ENCODE data around the gene LMAN1L.

LMAN1L gene

DNA sequence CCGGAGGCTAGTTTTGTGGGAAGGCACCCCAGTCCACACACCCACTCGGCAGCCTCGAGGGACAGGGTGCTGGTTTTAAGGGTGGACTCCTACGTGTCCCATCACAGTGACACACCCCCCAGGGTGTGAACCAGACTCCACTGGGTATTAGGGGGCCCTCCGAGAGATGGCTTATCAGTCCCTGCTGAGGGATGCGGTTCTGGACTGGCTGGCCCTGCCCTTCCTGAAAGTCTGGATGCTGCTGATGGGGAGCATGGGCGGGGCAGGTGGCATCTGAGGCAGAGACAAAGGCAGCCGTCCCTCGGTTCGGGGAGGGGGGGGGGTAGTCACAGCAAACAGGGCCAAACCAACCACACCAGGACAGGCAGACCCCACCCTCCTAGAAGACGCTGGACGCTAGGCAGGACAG, 31.3 kb downstream of the LMAN1L start:
- peaks cover 7% of the 10 kb centered on the region; the same call in 1 of the 2 replicates for H3K4me1 ChIP-seq (ENCODE audit: low read length)
- H3K4me2 ChIP-seq (ENCODE audit: low read depth, low read length), result peak overlapping the region; percentile 77
- TF ChIP-seq, protein P1, sequence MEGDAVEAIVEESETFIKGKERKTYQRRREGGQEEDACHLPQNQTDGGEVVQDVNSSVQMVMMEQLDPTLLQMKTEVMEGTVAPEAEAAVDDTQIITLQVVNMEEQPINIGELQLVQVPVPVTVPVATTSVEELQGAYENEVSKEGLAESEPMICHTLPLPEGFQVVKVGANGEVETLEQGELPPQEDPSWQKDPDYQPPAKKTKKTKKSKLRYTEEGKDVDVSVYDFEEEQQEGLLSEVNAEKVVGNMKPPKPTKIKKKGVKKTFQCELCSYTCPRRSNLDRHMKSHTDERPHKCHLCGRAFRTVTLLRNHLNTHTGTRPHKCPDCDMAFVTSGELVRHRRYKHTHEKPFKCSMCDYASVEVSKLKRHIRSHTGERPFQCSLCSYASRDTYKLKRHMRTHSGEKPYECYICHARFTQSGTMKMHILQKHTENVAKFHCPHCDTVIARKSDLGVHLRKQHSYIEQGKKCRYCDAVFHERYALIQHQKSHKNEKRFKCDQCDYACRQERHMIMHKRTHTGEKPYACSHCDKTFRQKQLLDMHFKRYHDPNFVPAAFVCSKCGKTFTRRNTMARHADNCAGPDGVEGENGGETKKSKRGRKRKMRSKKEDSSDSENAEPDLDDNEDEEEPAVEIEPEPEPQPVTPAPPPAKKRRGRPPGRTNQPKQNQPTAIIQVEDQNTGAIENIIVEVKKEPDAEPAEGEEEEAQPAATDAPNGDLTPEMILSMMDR (IDR thresholded peaks at IDR 0.05; ENCODE audit: low read length), result no peak
- TF ChIP-seq EZH2 (optimal IDR thresholded peaks at IDR 0.05; ENCODE audit: low read depth, low read length) (no peak), EZH2phosphoT487 (IDR thresholded peaks at IDR 0.05; ENCODE audit: low read length) (no peak)
- peak overlapping the region; percentile 81 for H3K9ac ChIP-seq (ENCODE audit: low read length)
- H4K20me1 ChIP-seq (ENCODE audit: insufficient read depth, low read length), result no peaks in the 10 kb centered on the region
- H3K27me3 ChIP-seq (replicated peaks; ENCODE audit: insufficient read depth, low read length), result no peaks in the 10 kb centered on the region
- no peaks in the 10 kb centered on the region for H3K9me2 ChIP-seq (replicated peaks; ENCODE audit: insufficient read depth, low read length)
- H3K4me3 ChIP-seq (ENCODE audit: low read length), result peak overlapping the region; percentile 66
- H2AFZ ChIP-seq (ENCODE audit: low read length), result no peak overlapping the region
- H3F3A ChIP-seq (ENCODE audit: insufficient read depth, low read length), result peaks cover 14% of the 10 kb centered on the region
- H3K79me2 ChIP-seq (ENCODE audit: low read length), result peaks cover 25% of the 10 kb centered on the region
- no peak overlapping the region for H3K27ac ChIP-seq (ENCODE audit: low read length)
- no peaks in the 10 kb centered on the region for H3K36me3 ChIP-seq (replicated peaks; ENCODE audit: insufficient read depth, low read length)
- DNase-seq, result no peak
- H3K9me3 ChIP-seq (replicated peaks; ENCODE audit: insufficient read depth, low read length), result no peaks in the 10 kb centered on the region

DNA sequence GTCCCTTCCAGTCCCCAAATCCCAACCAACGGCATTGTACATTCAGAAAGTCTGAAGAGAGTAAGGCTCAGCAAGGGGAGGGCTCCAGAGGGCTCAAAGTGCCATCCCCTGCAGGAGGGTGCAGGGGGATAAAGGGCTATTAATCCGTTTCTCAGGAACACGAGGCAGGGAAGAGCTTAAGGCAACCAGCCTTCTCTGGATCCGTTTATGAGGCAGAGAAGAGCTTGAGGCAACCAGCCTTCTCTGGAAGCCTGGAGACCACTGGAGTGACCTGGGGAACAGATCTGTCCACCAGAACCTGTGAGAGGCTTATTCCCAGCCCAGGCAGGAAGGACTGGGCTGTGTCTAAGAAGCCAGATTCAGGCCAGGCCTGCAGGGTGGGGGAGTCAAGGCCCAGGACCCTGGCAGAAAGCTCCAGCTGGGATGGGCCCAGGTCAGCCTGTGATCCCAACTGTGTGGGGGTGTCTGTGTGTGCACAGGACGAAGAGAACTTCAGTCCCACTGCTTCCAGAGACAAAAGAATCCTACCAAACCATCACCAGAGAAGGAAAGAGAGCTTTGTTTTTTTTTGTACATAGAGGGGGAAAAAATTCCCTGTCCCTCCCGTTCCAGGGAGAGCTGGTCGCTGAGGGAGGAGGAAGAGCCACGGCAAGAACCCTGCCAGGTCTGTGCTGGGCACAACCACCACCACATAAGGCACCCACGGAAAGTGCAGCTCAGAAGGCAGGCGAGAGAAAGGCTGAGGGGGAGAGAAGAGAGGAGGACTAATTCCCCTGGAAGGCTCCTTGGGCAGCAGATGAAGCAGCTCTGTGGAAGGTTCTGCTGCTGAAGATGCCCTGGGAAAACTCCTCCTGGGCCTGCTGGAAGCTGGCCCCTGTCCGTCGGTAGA, 31.9 kb downstream of the LMAN1L start:
- no peaks in the 10 kb centered on the region for H3K27me3 ChIP-seq (replicated peaks; ENCODE audit: insufficient read depth, low read length)
- TF ChIP-seq EZH2phosphoT487 (IDR thresholded peaks at IDR 0.05; ENCODE audit: low read length), result no peak
- TF ChIP-seq EZH2 (optimal IDR thresholded peaks at IDR 0.05; ENCODE audit: low read depth, low read length), result no peak
- TF ChIP-seq, protein P1 (IDR thresholded peaks at IDR 0.05; ENCODE audit: low read length), result no peak
- H3K9me3 ChIP-seq (replicated peaks; ENCODE audit: insufficient read depth, low read length), result no peaks in the 10 kb centered on the region
- no peak overlapping the region for H3K4me3 ChIP-seq (ENCODE audit: low read length)
- H3K27ac ChIP-seq (ENCODE audit: low read length), result no peak overlapping the region
- H3K4me2 ChIP-seq (ENCODE audit: low read depth, low read length), result no peak overlapping the region
- H3F3A ChIP-seq (ENCODE audit: insufficient read depth, low read length), result peaks cover 14% of the 10 kb centered on the region
- peaks cover 7% of the 10 kb centered on the region; the same call in 1 of the 2 replicates for H3K4me1 ChIP-seq (ENCODE audit: low read length)
- no peak for DNase-seq
- H3K9ac ChIP-seq (ENCODE audit: low read length), result no peak overlapping the region
- H3K36me3 ChIP-seq (replicated peaks; ENCODE audit: insufficient read depth, low read length), result no peaks in the 10 kb centered on the region
- H2AFZ ChIP-seq (ENCODE audit: low read length), result no peak overlapping the region
- peaks cover 25% of the 10 kb centered on the region for H3K79me2 ChIP-seq (ENCODE audit: low read length)
- H3K9me2 ChIP-seq (replicated peaks; ENCODE audit: insufficient read depth, low read length), result no peaks in the 10 kb centered on the region
- H4K20me1 ChIP-seq (ENCODE audit: insufficient read depth, low read length), result no peaks in the 10 kb centered on the region

DNA sequence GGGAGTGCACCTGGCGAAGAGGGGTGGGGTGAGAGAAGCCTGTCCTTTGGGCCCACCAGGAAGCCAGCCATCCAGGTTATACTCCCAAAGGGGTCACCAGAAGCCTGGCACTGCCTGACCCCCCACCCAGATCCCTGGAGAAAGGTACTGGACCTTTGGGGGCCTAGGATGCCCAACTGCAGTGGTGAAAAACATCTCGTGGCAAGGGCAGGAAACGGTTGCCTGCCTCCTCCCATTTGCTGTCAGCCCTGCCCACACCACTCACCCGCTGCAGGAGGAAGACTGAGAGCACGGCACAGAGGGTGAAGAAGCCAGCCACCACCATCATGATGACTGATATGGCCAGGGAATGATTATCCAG, 32.6 kb downstream of the LMAN1L start:
- peaks cover 7% of the 10 kb centered on the region; the same call in 1 of the 2 replicates for H3K4me1 ChIP-seq (ENCODE audit: low read length)
- no peak for DNase-seq
- H3K27ac ChIP-seq (ENCODE audit: low read length), result no peak overlapping the region
- peaks cover 14% of the 10 kb centered on the region for H3F3A ChIP-seq (ENCODE audit: insufficient read depth, low read length)
- H3K36me3 ChIP-seq (replicated peaks; ENCODE audit: insufficient read depth, low read length), result no peaks in the 10 kb centered on the region
- H3K27me3 ChIP-seq (replicated peaks; ENCODE audit: insufficient read depth, low read length), result no peaks in the 10 kb centered on the region
- H4K20me1 ChIP-seq (ENCODE audit: insufficient read depth, low read length), result no peaks in the 10 kb centered on the region
- H3K4me3 ChIP-seq (ENCODE audit: low read length), result no peak overlapping the region
- H3K79me2 ChIP-seq (ENCODE audit: low read length), result peaks cover 25% of the 10 kb centered on the region
- H2AFZ ChIP-seq (ENCODE audit: low read length), result no peak overlapping the region
- no peak overlapping the region for H3K9ac ChIP-seq (ENCODE audit: low read length)
- no peaks in the 10 kb centered on the region for H3K9me3 ChIP-seq (replicated peaks; ENCODE audit: insufficient read depth, low read length)
- no peaks in the 10 kb centered on the region for H3K9me2 ChIP-seq (replicated peaks; ENCODE audit: insufficient read depth, low read length)
- TF ChIP-seq, protein P1 (IDR thresholded peaks at IDR 0.05; ENCODE audit: low read length), result no peak
- H3K4me2 ChIP-seq (ENCODE audit: low read depth, low read length), result no peak overlapping the region
